HUES6 (cell line): ENCODE results near the gene CACNB1.
"Not testable (repeated sequence)": the region's sequence is repeated elsewhere in the genome, so short reads cannot be mapped to it uniquely, and the experiment has no call there.

Experiments
- H3K27ac ChIP-seq: 2 replicates; pipeline ENCODE4 v1.7.0; 2013; ENCODE audit warnings: low read depth, mild to moderate bottlenecking, low read length, inconsistent platforms
- H3K27me3 ChIP-seq: 2 replicates; pipeline ENCODE4 v1.6.1; 2013; ENCODE audit warnings: low read length; ENCODE audit not compliant: control insufficient read depth, insufficient read depth
- H3K36me3 ChIP-seq: 2 replicates; pipeline ENCODE4 v1.6.1; 2013; ENCODE audit warnings: low read length; ENCODE audit not compliant: control insufficient read depth, insufficient read depth
- H3K4me1 ChIP-seq: 2 replicates; pipeline ENCODE4 v1.6.1; 2013; ENCODE audit warnings: low read length; ENCODE audit not compliant: control insufficient read depth, insufficient read depth
- H3K4me3 ChIP-seq: 2 replicates; pipeline ENCODE4 v1.5.1; 2013; ENCODE audit warnings: low read depth, low read length
- H3K9ac ChIP-seq: one replicate; pipeline ENCODE4 v1.6.1; 2013; ENCODE audit warnings: mild to moderate bottlenecking, low read length
- H3K9me3 ChIP-seq: 2 replicates; pipeline ENCODE4 v1.6.1; 2013; ENCODE audit warnings: low read depth, low read length; ENCODE audit not compliant: control insufficient read depth, insufficient read depth

CACNB1 gene

DNA sequence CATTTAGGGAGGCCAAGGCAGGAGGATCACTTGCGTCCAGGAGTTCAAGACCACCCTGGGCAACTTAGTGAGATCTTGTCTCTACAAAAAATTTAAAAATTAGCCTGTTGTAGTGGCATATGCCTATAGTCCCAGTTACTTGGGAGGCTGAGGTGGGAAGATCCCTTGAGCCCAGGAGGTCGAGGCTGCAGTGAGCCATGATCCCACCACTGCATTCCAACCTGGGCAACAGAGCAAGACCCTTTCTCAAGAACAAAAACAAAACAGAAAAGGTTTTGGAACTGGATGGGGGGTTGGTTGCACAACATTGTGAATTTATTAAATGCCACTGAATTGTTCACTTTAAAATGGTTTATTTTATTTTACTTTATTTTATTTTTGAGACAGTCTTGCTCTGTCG, 67.3 kb downstream of the CACNB1 start:
- Histone ChIP-seq H3K9me3 (no peaks in the 10 kb centered on the region), H3K4me1 (peaks cover 6% of the 10 kb centered on the region; the same call in 1 of the 2 replicates), H3K4me3 (no peak overlapping the region), H3K9ac (no peak overlapping the region), H3K27ac (no peak overlapping the region), H3K36me3 (no peaks in the 10 kb centered on the region), H3K27me3 (no peaks in the 10 kb centered on the region)

DNA sequence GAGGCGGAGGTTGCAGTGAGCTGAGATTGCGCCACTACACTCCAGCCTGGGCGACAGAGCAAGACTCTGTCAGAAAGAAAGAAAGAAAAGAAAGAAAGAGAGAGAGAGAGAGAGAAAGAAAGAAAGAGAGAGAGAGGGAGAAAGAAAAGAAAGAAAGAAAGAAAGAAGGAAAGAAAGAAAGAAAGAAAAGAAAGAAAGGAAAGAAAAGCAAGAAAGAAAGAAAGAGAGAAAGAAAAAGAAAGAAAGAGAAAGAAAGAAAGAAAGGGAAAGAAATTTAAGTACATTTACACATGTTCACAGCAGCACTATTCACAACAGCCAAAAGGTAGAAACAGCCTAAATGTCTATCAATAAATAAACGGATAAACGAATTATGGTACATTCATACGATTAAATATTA, 67.9 kb downstream of the CACNB1 start:
- not testable (repeated sequence) for H3K36me3 ChIP-seq, H3K27me3 ChIP-seq, H3K9me3 ChIP-seq, H3K27ac ChIP-seq, H3K9ac ChIP-seq, H3K4me1 ChIP-seq, H3K4me3 ChIP-seq

DNA sequence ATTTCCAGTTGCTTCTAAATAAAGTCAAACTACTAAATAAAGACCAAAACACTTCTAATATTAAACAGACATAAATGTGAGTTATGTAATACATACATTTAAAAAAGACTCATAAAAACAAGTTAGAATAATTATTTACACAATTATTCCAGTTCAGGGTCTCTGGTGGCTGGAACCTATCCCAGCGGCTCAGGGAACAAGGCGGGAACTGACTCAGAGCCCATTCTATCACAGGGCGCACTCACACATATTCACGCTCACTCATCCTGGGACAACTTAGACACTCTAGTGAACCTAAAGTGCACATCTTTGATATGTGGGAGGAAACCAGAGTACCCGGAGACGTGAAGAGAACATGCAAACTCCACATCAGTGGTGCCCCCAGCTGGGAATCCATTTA, 71.0 kb downstream of the CACNB1 start:
- no peak overlapping the region for H3K9ac ChIP-seq
- no peaks in the 10 kb centered on the region for H3K27me3 ChIP-seq
- no peak overlapping the region for H3K4me3 ChIP-seq
- H3K36me3 ChIP-seq: no peaks in the 10 kb centered on the region
- peaks cover 3% of the 10 kb centered on the region; the same call in 1 of the 2 replicates for H3K4me1 ChIP-seq
- no peak overlapping the region for H3K27ac ChIP-seq
- no peaks in the 10 kb centered on the region for H3K9me3 ChIP-seq

DNA sequence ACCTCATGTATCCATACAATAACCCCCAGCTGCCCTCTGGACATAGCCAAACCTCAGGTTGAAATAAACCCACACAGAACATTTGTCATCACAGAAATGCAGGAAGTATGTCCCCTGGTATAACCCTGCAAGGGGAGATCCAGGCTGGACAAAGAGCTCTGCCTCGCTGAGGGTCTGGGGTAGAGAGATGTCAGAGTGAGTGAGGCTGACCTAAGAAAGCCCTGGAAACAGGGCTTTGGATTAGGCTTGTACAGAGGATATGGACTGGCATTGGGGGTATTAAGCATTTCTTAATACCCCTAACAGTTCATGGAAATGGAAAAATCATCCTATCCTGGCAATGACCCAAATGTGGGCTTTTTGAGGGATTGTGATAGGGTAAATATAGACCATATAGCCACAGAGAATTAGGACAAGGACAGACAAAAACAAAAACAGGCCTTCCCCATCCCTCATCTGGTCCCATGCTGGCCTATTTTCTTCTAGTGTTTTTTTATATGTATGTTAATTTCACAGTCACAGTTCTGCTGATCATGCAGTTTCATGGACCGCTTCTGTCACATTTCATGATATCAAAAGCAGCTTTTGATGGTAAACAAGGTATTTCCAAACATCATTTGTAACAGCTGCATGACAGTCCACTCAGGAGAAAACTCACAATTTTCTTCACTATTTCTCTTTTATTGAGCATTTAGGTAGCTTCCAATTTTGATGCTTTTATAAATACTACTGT, 72.2 kb downstream of the CACNB1 start:
- Histone ChIP-seq H3K36me3 (no peaks in the 10 kb centered on the region), H3K9ac (no peak overlapping the region), H3K27me3 (no peaks in the 10 kb centered on the region), H3K27ac (no peak overlapping the region), H3K9me3 (no peaks in the 10 kb centered on the region), H3K4me1 (peaks cover 3% of the 10 kb centered on the region; the same call in 1 of the 2 replicates), H3K4me3 (no peak overlapping the region)

DNA sequence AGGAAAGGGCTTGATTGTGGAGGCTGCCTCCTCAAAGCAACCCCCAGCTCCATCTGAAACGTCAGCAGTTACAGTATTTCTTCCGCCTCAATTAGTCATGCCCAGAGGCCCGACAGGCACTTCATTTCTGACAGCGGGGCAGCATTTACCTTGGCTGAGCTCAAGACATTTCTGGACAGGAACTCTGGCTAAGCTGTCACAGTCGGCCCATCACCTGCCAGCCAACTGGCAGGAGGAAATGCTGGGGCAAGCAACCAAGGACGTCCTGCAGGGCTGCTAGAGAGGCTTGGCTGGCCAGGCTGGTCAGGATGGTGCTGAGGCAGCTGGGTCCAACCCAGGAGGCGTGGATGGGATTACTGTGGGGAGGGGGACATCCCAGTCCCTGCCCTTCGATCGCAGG, 73.8 kb downstream of the CACNB1 start:
- H3K4me1 ChIP-seq: peaks cover 3% of the 10 kb centered on the region; the same call in 1 of the 2 replicates

More for the DNA sequence above, 73.8 kb downstream of the CACNB1 start:
- Histone ChIP-seq H3K9me3 (no peaks in the 10 kb centered on the region), H3K36me3 (no peaks in the 10 kb centered on the region), H3K4me3 (no peak overlapping the region), H3K27me3 (no peaks in the 10 kb centered on the region), H3K9ac (no peak overlapping the region), H3K27ac (no peak overlapping the region)
